ENCODE data around the gene OS9.

Gene OS9

DNA sequence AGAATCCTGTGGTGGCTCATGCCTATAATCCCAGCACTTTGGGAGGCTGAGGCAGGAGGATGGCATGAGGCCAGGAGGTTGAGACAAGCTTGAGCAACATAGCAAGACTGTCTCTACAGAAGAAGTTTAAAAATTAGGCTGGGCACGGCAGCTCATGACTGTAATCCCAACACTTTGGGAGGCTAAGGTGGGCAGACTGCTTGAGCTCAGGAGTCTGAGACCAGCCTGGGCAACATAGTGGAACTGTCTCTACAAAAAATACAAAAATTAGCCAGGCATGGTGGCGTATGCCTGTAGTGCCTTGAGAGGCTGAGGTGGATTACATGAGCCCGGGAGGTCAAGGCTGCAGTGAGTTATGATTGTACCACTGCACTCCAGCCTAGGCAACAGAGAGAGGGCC, 73.9 kb downstream of the OS9 start:
- Histone ChIP-seq H3K4ac (ENCODE audit: low read depth, low read length) (no peak overlapping the region), H2AK5ac (ENCODE audit: low read length) (no peak overlapping the region), H3K18ac (ENCODE audit: low read length) (no peak overlapping the region), H2AFZ (ENCODE audit: insufficient read depth, low read length, poor library complexity) (no peak overlapping the region), H3K36me3 (ENCODE audit: control insufficient read depth in 1 of 2, insufficient read depth in 2 of 2, low read length in 2 of 2) (peaks cover 12 to 13% of the 10 kb centered on the region in 2 experiments), H4K91ac (ENCODE audit: low read depth, low read length) (no peak overlapping the region), H2BK12ac (ENCODE audit: low read length) (no peak overlapping the region), H3K27me3 (ENCODE audit: insufficient read depth, low read length) (peaks cover 44% of the 10 kb centered on the region), H3K79me2 (ENCODE audit: control insufficient read depth, insufficient read depth, low read length, poor library complexity) (peaks cover 6% of the 10 kb centered on the region), H2BK120ac (ENCODE audit: insufficient read depth, low read length, poor library complexity) (no peak overlapping the region), H3K4me3 (ENCODE audit: low read depth, low read length) (no peak overlapping the region), H4K12ac (ENCODE audit: low read depth, low read length) (no peak overlapping the region), H2BK5ac (ENCODE audit: low read depth, low read length, poor library complexity) (no peak overlapping the region), H3K23ac (ENCODE audit: low read length) (no peak overlapping the region), H3K79me1 (ENCODE audit: low read length) (peaks cover 9% of the 10 kb centered on the region), H3K14ac (ENCODE audit: low read length) (no peak overlapping the region), H3K4me1 (ENCODE audit: control insufficient read depth in 1 of 2, insufficient read depth in 2 of 2, low read length in 2 of 2) (peaks cover 18 to 27% of the 10 kb centered on the region in 2 experiments), H3K4me2 (ENCODE audit: low read length) (no peak overlapping the region), H3K9me3 (ENCODE audit: insufficient read depth, low read depth, low read length) (peaks cover 6% of the 10 kb centered on the region), H3K27ac (ENCODE audit: low read depth, low read length) (no peak overlapping the region), H4K8ac (ENCODE audit: low read depth, low read length) (no peak overlapping the region), H3K9ac (ENCODE audit: low read length) (no peak overlapping the region)
- no CpG with 5 or more reads among the region's 3 CpGs for WGBS (ENCODE audit: extremely low coverage, insufficient coverage, insufficient read length)
- DNase-seq: no peak

DNA sequence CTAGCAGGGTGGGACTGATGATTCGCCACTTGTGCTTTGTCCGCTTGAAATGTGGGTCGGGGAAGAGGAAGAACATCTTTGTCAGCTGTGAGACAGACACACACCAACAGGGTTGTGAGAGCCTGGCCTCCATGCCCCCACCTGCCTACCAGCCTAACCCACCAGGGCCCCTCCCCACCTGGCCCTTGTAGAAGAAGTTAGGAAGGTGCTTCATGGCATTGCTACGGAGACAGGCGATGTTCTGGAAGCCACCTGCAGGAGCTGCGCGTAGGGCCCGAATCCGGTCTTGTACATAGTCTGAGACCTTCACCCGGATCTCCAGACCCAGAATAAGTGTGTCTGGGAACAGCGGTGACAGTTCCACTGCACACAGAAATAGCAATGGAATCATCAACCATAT, 75.7 kb downstream of the OS9 start:
- H3K79me1 ChIP-seq (ENCODE audit: low read length): peaks cover 11% of the 10 kb centered on the region
- no peak overlapping the region for H2BK12ac ChIP-seq (ENCODE audit: low read length)
- no peak overlapping the region for H3K4ac ChIP-seq (ENCODE audit: low read depth, low read length)
- no peak overlapping the region for H3K9ac ChIP-seq (ENCODE audit: low read length)
- WGBS (ENCODE audit: extremely low coverage, insufficient coverage, insufficient read length): no CpG with 5 or more reads among the region's 11 CpGs
- H3K18ac ChIP-seq (ENCODE audit: low read length): no peak overlapping the region
- peaks cover 18 to 28% of the 10 kb centered on the region in 2 experiments for H3K4me1 ChIP-seq (ENCODE audit: control insufficient read depth in 1 of 2, insufficient read depth in 2 of 2, low read length in 2 of 2)
- H2BK5ac ChIP-seq (ENCODE audit: low read depth, low read length, poor library complexity): no peak overlapping the region
- H3K23ac ChIP-seq (ENCODE audit: low read length): no peak overlapping the region
- H4K91ac ChIP-seq (ENCODE audit: low read depth, low read length): no peak overlapping the region
- no peak overlapping the region for H3K27ac ChIP-seq (ENCODE audit: low read depth, low read length)
- H2AK5ac ChIP-seq (ENCODE audit: low read length): no peak overlapping the region
- H3K4me2 ChIP-seq (ENCODE audit: low read length): no peak overlapping the region
- H2AFZ ChIP-seq (ENCODE audit: insufficient read depth, low read length, poor library complexity): no peak overlapping the region
- H4K12ac ChIP-seq (ENCODE audit: low read depth, low read length): no peak overlapping the region
- peaks cover 29% of the 10 kb centered on the region for H3K27me3 ChIP-seq (ENCODE audit: insufficient read depth, low read length)
- peaks cover 7% of the 10 kb centered on the region for H3K79me2 ChIP-seq (ENCODE audit: control insufficient read depth, insufficient read depth, low read length, poor library complexity)
- no peak for DNase-seq
- no peak overlapping the region for H4K8ac ChIP-seq (ENCODE audit: low read depth, low read length)
- no peak overlapping the region for H3K14ac ChIP-seq (ENCODE audit: low read length)
- H3K36me3 ChIP-seq (ENCODE audit: control insufficient read depth in 1 of 2, insufficient read depth in 2 of 2, low read length in 2 of 2): peaks cover 12 to 13% of the 10 kb centered on the region in 2 experiments
- peaks cover 6% of the 10 kb centered on the region for H3K9me3 ChIP-seq (ENCODE audit: insufficient read depth, low read depth, low read length)
- H3K4me3 ChIP-seq (ENCODE audit: low read depth, low read length): no peak overlapping the region
- no peak overlapping the region for H2BK120ac ChIP-seq (ENCODE audit: insufficient read depth, low read length, poor library complexity)

DNA sequence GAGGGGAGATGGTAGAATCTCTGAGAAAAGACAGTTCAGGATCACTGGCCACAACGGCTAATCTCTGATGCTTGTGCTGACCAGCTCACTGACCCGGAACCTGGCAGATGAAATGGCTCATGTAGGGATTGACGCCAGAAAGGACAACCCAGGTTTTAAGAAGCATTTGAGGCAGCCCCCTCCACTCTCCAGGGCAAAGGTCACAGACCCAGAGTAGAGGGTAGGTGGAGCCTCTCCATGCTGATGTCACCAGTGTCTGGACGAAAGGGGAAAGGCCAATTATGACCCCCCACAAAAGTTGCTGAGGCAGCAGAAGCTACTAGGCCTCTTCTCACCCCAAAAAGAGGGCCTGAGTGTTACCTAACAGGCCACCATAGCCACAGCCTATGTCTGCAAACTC, 76.8 kb downstream of the OS9 start:
- Histone ChIP-seq H3K27me3 (ENCODE audit: insufficient read depth, low read length) (peaks cover 18% of the 10 kb centered on the region), H3K4me2 (ENCODE audit: low read length) (no peak overlapping the region)

More for the DNA sequence above, 76.8 kb downstream of the OS9 start:
- H3K9me3 ChIP-seq (ENCODE audit: insufficient read depth, low read depth, low read length): peaks cover 2% of the 10 kb centered on the region
- H2AK5ac ChIP-seq (ENCODE audit: low read length): no peak overlapping the region
- peaks cover 7% of the 10 kb centered on the region for H3K79me2 ChIP-seq (ENCODE audit: control insufficient read depth, insufficient read depth, low read length, poor library complexity)
- no CpG with 5 or more reads among the region's 4 CpGs for WGBS (ENCODE audit: extremely low coverage, insufficient coverage, insufficient read length)
- H2BK5ac ChIP-seq (ENCODE audit: low read depth, low read length, poor library complexity): no peak overlapping the region
- no peak overlapping the region for H4K91ac ChIP-seq (ENCODE audit: low read depth, low read length)
- H2BK12ac ChIP-seq (ENCODE audit: low read length): no peak overlapping the region
- H3K14ac ChIP-seq (ENCODE audit: low read length): no peak overlapping the region
- H3K18ac ChIP-seq (ENCODE audit: low read length): no peak overlapping the region
- peaks cover 9 to 17% of the 10 kb centered on the region in 2 experiments for H3K4me1 ChIP-seq (ENCODE audit: control insufficient read depth in 1 of 2, insufficient read depth in 2 of 2, low read length in 2 of 2)
- H4K8ac ChIP-seq (ENCODE audit: low read depth, low read length): no peak overlapping the region
- H3K79me1 ChIP-seq (ENCODE audit: low read length): peaks cover 11% of the 10 kb centered on the region
- H3K23ac ChIP-seq (ENCODE audit: low read length): no peak overlapping the region
- DNase-seq: no peak
- H3K4ac ChIP-seq (ENCODE audit: low read depth, low read length): no peak overlapping the region
- no peak overlapping the region for H3K27ac ChIP-seq (ENCODE audit: low read depth, low read length)
- H3K36me3 ChIP-seq (ENCODE audit: control insufficient read depth in 1 of 2, insufficient read depth in 2 of 2, low read length in 2 of 2): peaks cover 12 to 13% of the 10 kb centered on the region in 2 experiments
- no peak overlapping the region for H2AFZ ChIP-seq (ENCODE audit: insufficient read depth, low read length, poor library complexity)
- no peak overlapping the region for H4K12ac ChIP-seq (ENCODE audit: low read depth, low read length)
- H2BK120ac ChIP-seq (ENCODE audit: insufficient read depth, low read length, poor library complexity): no peak overlapping the region
- no peak overlapping the region for H3K9ac ChIP-seq (ENCODE audit: low read length)
- no peak overlapping the region for H3K4me3 ChIP-seq (ENCODE audit: low read depth, low read length)
